Transverse colon (tissue), 4 donors: Measurements from ENCODE around the gene CCDC167. TPM values are rescaled to one million over a fixed set of nuclear protein-coding genes. Genes with fewer than 3 reads are reported as not detected.

Experiments used
- DNase-seq: peaks from one replicate; pipeline ENCODE4 v3.0.0-alpha.2; 2019
- H3K27ac ChIP-seq, 4 donors: fragments of 200-600 bp; sonication (generic); 2 replicates each; pipeline ENCODE4 v1.5.1; 2016 to 2018; ENCODE audit warnings: inconsistent platforms in 4 of 4
- H3K27me3 ChIP-seq: fragments of 200-600 bp; sonication (generic); 2 replicates; pipeline ENCODE4 v1.5.1; 2017; ENCODE audit warnings: inconsistent platforms
- H3K36me3 ChIP-seq, 4 donors: fragments of 200-600 bp; sonication (generic); 2 replicates each; pipeline ENCODE4 v1.5.1; 2017 to 2019; ENCODE audit warnings: inconsistent platforms in 4 of 4
- H3K4me1 ChIP-seq, 4 donors: fragments of 200-600 bp; sonication (generic); 2 replicates each; pipeline ENCODE4 v1.5.1; 2017 to 2020; ENCODE audit warnings: inconsistent platforms in 4 of 4
- H3K4me3 ChIP-seq, 4 donors: fragments of 200-600 bp; sonication (generic); 1 replicate in 1 of 4; 2 replicates in 3 of 4; pipeline versions ENCODE4 v1.5.1 to v1.6.1; 2017 to 2019; ENCODE audit warnings: inconsistent platforms in 4 of 4
- H3K9me3 ChIP-seq, 2 donors: fragments of 200-600 bp; sonication (generic); 2 replicates each; pipeline ENCODE4 v1.5.1; 2017 to 2019; ENCODE audit warnings: inconsistent platforms in 2 of 2
- EP300 ChIP-seq: sonication (generic); formaldehyde crosslinking; IDR thresholded peaks from one replicate; pipeline ENCODE4 v1.6.1; 2017; ENCODE audit warnings: antibody characterized with exemption, low read depth
- POLR2A ChIP-seq: fragments of 450-650 bp; IDR thresholded peaks from one replicate; pipeline ENCODE4 v1.6.1; 2016; ENCODE audit warnings: antibody characterized with exemption, mild to moderate bottlenecking, moderate library complexity
- POLR2AphosphoS5 ChIP-seq, 3 donors: sonication (generic); formaldehyde crosslinking; IDR thresholded peaks; one replicate each; pipeline ENCODE4 v1.6.1; 2016; ENCODE audit warnings: antibody characterized with exemption in 3 of 3
- WGBS, 2 donors: methylation state at CpG; one replicate each; pipeline ENCODE4 v1.1.5; 2018; ENCODE audit warnings: low coverage in 1 of 2; 5-methylcytosine and 5-hydroxymethylcytosine counted together
- in situ Hi-C, 4 donors: fragments of 200-750 bp; cut with MboI; loops; one replicate each; pipeline versions ENCODE4 v1.15.0 to v1.15.1; 2017; ENCODE audit warnings: low sequenced_read_pairs in 3 of 4, low pct_ligation_motif_present in 1 of 4, low pct_unique_long_range_greater_than_20kb in 1 of 4
- intact Hi-C: fragments of 100-400 bp; cut with DNase I; formaldehyde crosslinking; loops from one replicate; pipeline ENCODE4 v1.15.1; 2023; ENCODE audit warnings: low total_unique reads
- total RNA-seq, 4 donors: library from RNA; depleted of rRNA; stranded (reverse); fragments of >200 nt; gene quantifications; one replicate each; pipeline ENCODE4 v1.1.0, GENCODE V29; 2016
- TF ChIP-seq, protein P1 (sequence below), 5 experiments: fragments of 200-600 bp in 3 of 5; fragments of 450-650 bp in 2 of 5; sonication (generic) in 3 of 5; IDR thresholded peaks; 1 replicate in 2 of 5; 2 replicates in 3 of 5; pipeline ENCODE4 v1.5.1; 2016 to 2017; ENCODE audit warnings: antibody characterized with exemption in 5 of 5, inconsistent platforms in 3 of 5, mild to moderate bottlenecking in 2 of 5, moderate library complexity in 1 of 5

CCDC167 gene
- total RNA-seq, 4 donors from 2014 or later: 16.9 to 21.8 TPM; not detected in 2

GRCh38 chr6:37480951-37481534, 18.6 kb downstream of the CCDC167 start:
- H3K36me3 ChIP-seq: peaks cover 0 to 12% (median 2%) of the 10 kb centered on the region in 4 donors
- no peak for DNase-seq
- intact Hi-C loops (loop anchor here (10.0 kb wide), 1 partner anchor 84 kb away; no protein-coding TSS in a partner anchor), in situ Hi-C loops (no loop called here)
- no peaks in the 10 kb centered on the region for H3K9me3 ChIP-seq
- no peak overlapping the region for H3K4me3 ChIP-seq
- TF ChIP-seq EP300 (no peak), POLR2AphosphoS5 (IDR thresholded peaks at IDR 0.05) (no peak), POLR2A (no peak)
- TF ChIP-seq, protein P1, sequence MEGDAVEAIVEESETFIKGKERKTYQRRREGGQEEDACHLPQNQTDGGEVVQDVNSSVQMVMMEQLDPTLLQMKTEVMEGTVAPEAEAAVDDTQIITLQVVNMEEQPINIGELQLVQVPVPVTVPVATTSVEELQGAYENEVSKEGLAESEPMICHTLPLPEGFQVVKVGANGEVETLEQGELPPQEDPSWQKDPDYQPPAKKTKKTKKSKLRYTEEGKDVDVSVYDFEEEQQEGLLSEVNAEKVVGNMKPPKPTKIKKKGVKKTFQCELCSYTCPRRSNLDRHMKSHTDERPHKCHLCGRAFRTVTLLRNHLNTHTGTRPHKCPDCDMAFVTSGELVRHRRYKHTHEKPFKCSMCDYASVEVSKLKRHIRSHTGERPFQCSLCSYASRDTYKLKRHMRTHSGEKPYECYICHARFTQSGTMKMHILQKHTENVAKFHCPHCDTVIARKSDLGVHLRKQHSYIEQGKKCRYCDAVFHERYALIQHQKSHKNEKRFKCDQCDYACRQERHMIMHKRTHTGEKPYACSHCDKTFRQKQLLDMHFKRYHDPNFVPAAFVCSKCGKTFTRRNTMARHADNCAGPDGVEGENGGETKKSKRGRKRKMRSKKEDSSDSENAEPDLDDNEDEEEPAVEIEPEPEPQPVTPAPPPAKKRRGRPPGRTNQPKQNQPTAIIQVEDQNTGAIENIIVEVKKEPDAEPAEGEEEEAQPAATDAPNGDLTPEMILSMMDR (IDR thresholded peaks at IDR 0.05): no peak
- WGBS, 2 donors: 73% methylated on average over 7 of the region's 7 CpGs; no CpG with 5 or more reads in 1 of the 2 donors
- no peaks in the 10 kb centered on the region for H3K4me1 ChIP-seq
- no peak overlapping the region for H3K27ac ChIP-seq
- no peaks in the 10 kb centered on the region for H3K27me3 ChIP-seq

- in situ Hi-C loops (no loop called here), intact Hi-C loops (loop anchor here (10.0 kb wide), 1 partner anchor 85 kb away; no protein-coding TSS in a partner anchor)
- no peak overlapping the region for H3K4me3 ChIP-seq
- WGBS, 2 donors: 75% methylated on average over 1 of the region's 1 CpG; no CpG with 5 or more reads in 1 of the 2 donors
- no peaks in the 10 kb centered on the region for H3K4me1 ChIP-seq
- H3K27me3 ChIP-seq: no peaks in the 10 kb centered on the region
- peaks cover 0 to 12% (median 2%) of the 10 kb centered on the region in 4 donors for H3K36me3 ChIP-seq
- no peaks in the 10 kb centered on the region for H3K9me3 ChIP-seq
- DNase-seq: no peak
- no peak for TF ChIP-seq EP300
- TF ChIP-seq POLR2AphosphoS5 (IDR thresholded peaks at IDR 0.05): no peak
- TF ChIP-seq, protein P1 (IDR thresholded peaks at IDR 0.05): no peak
- TF ChIP-seq POLR2A: no peak
- H3K27ac ChIP-seq: no peak overlapping the region
Measured at GRCh38 chr6:37480118-37480736, 19.5 kb downstream of the CCDC167 start.

GRCh38 chr6:37479266-37479854, 20.3 kb downstream of the CCDC167 start:
- WGBS, 2 donors: 79% methylated on average over 6 of the region's 6 CpGs; no CpG with 5 or more reads in 1 of the 2 donors
- in situ Hi-C loops (no loop called here), intact Hi-C loops (no loop called here)
- no peak overlapping the region for H3K27ac ChIP-seq
- H3K9me3 ChIP-seq: no peaks in the 10 kb centered on the region
- no peaks in the 10 kb centered on the region for H3K4me1 ChIP-seq
- H3K36me3 ChIP-seq: peaks cover 0 to 21% (median 4%) of the 10 kb centered on the region in 4 donors
- H3K4me3 ChIP-seq: no peak overlapping the region
- TF ChIP-seq EP300: no peak
- TF ChIP-seq, protein P1 (IDR thresholded peaks at IDR 0.05): no peak
- no peak for TF ChIP-seq POLR2A
- TF ChIP-seq POLR2AphosphoS5 (IDR thresholded peaks at IDR 0.05): no peak
- no peak for DNase-seq
- H3K27me3 ChIP-seq: no peaks in the 10 kb centered on the region

DNA sequence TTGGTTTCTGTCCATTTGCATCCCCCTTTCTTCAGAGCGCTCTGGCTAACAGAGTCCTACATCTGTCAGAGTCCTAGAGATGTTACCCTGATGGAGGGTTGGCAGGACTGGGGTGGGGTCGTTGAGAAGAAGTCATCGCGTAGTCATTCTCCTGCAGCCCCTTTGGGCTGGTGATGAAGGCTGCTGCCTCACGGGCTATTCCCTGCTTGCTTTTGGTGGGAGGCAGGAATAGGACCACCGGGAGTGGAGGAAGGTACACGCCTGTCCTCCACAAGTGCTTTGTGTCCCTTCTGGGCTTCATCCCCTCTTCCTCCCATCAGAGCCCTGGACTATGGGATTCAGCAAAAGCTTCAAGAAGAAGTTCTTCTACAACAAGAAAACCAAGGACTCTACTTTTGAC, 20.9 kb downstream of the CCDC167 start:
- in situ Hi-C loops: no loop called here
- peaks cover 0 to 26% (median 6%) of the 10 kb centered on the region in 4 donors for H3K36me3 ChIP-seq
- intact Hi-C loops: no loop called here
- no peak for DNase-seq
- no peak overlapping the region for H3K4me3 ChIP-seq
- WGBS, 2 donors: 96% methylated on average over 7 of the region's 7 CpGs; no CpG with 5 or more reads in 1 of the 2 donors
- H3K27ac ChIP-seq: no peak overlapping the region
- no peaks in the 10 kb centered on the region for H3K4me1 ChIP-seq
- no peaks in the 10 kb centered on the region for H3K27me3 ChIP-seq
- no peaks in the 10 kb centered on the region for H3K9me3 ChIP-seq
- TF ChIP-seq POLR2A (no peak), EP300 (no peak)
- TF ChIP-seq, protein P1 (IDR thresholded peaks at IDR 0.05): no peak
